Hepatocyte (in vitro differentiated cells): ENCODE data around the gene DNAH7. TPM values are rescaled to one million over a fixed set of nuclear protein-coding genes. Genes with fewer than 3 reads are reported as not detected.
"Not testable (repeated sequence)": the region's sequence is repeated elsewhere in the genome, so short reads cannot be mapped to it uniquely, and the experiment has no call there.

ENCODE experiments used
- DNase-seq: peaks from one replicate; pipeline ENCODE4 v3.0.0-alpha.2; 2016; ENCODE audit warnings: low spot score
- H2AFZ ChIP-seq: fragments of 200-600 bp; sonication (generic); 2 replicates; pipeline ENCODE4 v1.6.0; 2016; ENCODE audit warnings: antibody characterized with exemption, mild to moderate bottlenecking
- H3K27ac ChIP-seq: fragments of 200-600 bp; sonication (generic); 2 replicates; pipeline ENCODE4 v1.5.1; 2016; ENCODE audit warnings: mild to moderate bottlenecking
- H3K27me3 ChIP-seq: fragments of 200-600 bp; sonication (generic); 2 replicates; pipeline ENCODE4 v1.6.1; 2016
- H3K36me3 ChIP-seq: fragments of 200-600 bp; sonication (generic); replicated peaks from 2 replicates; pipeline ENCODE4 v1.5.1; 2016; ENCODE audit warnings: low read depth; ENCODE audit not compliant: insufficient read depth
- H3K4me1 ChIP-seq: fragments of 200-600 bp; sonication (generic); 2 replicates; pipeline ENCODE4 v1.5.1; 2016; ENCODE audit warnings: mild to moderate bottlenecking, moderate library complexity; ENCODE audit not compliant: insufficient read depth
- H3K4me2 ChIP-seq: fragments of 200-600 bp; sonication (generic); 2 replicates; pipeline ENCODE4 v1.6.0; 2016
- H3K4me3 ChIP-seq: fragments of 200-600 bp; sonication (generic); 2 replicates; pipeline ENCODE4 v1.5.1; 2016; ENCODE audit warnings: mild to moderate bottlenecking
- H3K79me2 ChIP-seq: fragments of 200-600 bp; sonication (generic); 2 replicates; pipeline ENCODE4 v1.6.0; 2017; ENCODE audit warnings: mild to moderate bottlenecking
- H3K9me2 ChIP-seq: fragments of 200-600 bp; sonication (generic); replicated peaks from 2 replicates; pipeline ENCODE4 v1.6.0; 2017; ENCODE audit warnings: mild to moderate bottlenecking; ENCODE audit not compliant: insufficient read depth
- H3K9me3 ChIP-seq: fragments of 200-600 bp; sonication (generic); 2 replicates; pipeline ENCODE4 v1.5.1; 2016; ENCODE audit warnings: low read depth, mild to moderate bottlenecking
- H4K20me1 ChIP-seq: fragments of 200-600 bp; sonication (generic); 2 replicates; pipeline ENCODE4 v1.6.0; 2016; ENCODE audit warnings: mild to moderate bottlenecking; ENCODE audit not compliant: insufficient read depth, poor library complexity, severe bottlenecking
- CTCF ChIP-seq: fragments of 200-600 bp; sonication (generic); IDR thresholded peaks from 2 replicates; pipeline ENCODE4 v1.5.1; 2016; ENCODE audit warnings: antibody characterized with exemption, mild to moderate bottlenecking; ENCODE audit not compliant: poor library complexity
- EZH2 ChIP-seq: fragments of 200-600 bp; sonication (generic); IDR thresholded peaks from 2 replicates; pipeline ENCODE4 v1.6.1; 2016; ENCODE audit warnings: antibody characterized with exemption, mild to moderate bottlenecking, borderline replicate concordance
- EZH2phosphoT487 ChIP-seq: fragments of 200-600 bp; sonication (generic); IDR thresholded peaks from one replicate; pipeline ENCODE4 v1.6.1; 2018; ENCODE audit warnings: antibody characterized with exemption, mild to moderate bottlenecking, low read depth, moderate library complexity; ENCODE audit not compliant: unreplicated experiment, severe bottlenecking
- WGBS: methylation state at CpG from one replicate; pipeline ENCODE4 v1.1.6; 2016; ENCODE audit warnings: low lambda C conversion rate; ENCODE audit errors: missing lambda C conversion rate; 5-methylcytosine and 5-hydroxymethylcytosine counted together
- polyA plus RNA-seq: library from polyadenylated mRNA; unstranded; fragments of >200 nt; fragmentation: Nextera tagmentation; extraction: Ambion mirVana; gene quantifications from 2 replicates; pipeline ENCODE4 v1.2.1, GENCODE V29; 2016
- total RNA-seq: library from RNA; depleted of rRNA; stranded (reverse); fragments of >200 nt; gene quantifications from 2 replicates; pipeline ENCODE4 v1.2.3, GENCODE V29; 2014

The DNAH7 gene
- total and polyA plus RNA-seq, 2 experiments from 2014 or later: 0.29 to 1.2 TPM

GRCh38 chr2:195929531-195929930 lies 139.1 kb downstream of the DNAH7 start:
- H4K20me1 ChIP-seq: no peaks in the 10 kb centered on the region
- no peaks in the 10 kb centered on the region for H3K36me3 ChIP-seq
- H2AFZ ChIP-seq: no peak overlapping the region
- no peak overlapping the region for H3K4me3 ChIP-seq
- DNase-seq: no peak
- H3K4me1 ChIP-seq: no peaks in the 10 kb centered on the region
- H3K27ac ChIP-seq: no peak overlapping the region
- 89% methylated on average over 1 of the region's 1 CpG for WGBS
- H3K4me2 ChIP-seq: no peak overlapping the region
- no peaks in the 10 kb centered on the region for H3K27me3 ChIP-seq
- TF ChIP-seq CTCF (no peak), EZH2 (no peak), EZH2phosphoT487 (no peak)
- no peaks in the 10 kb centered on the region for H3K9me3 ChIP-seq
- no peaks in the 10 kb centered on the region for H3K79me2 ChIP-seq
- H3K9me2 ChIP-seq: no peaks in the 10 kb centered on the region

DNA sequence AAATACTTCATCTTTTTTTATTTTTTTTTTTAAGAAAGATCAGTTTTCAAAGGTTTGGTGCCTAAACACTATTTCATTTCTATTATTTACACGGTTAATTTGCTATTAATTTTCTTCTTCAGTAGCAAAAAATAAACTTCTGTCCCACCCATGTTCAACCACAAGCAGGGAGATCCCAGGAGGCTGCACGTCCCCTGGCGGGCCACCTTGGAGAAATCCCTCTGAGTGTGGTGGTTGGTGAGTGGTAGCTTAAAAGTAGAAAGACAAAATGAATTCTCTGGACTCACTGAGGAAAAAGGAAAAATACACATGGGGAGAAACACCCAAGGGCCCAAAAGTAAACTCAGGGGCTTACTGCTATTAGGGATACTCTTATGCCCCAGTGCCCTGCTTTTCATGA lies 143.5 kb downstream of the DNAH7 start:
- Histone ChIP-seq H3K9me2 (no peaks in the 10 kb centered on the region), H2AFZ (no peak overlapping the region), H3K4me2 (no peak overlapping the region), H3K9me3 (no peaks in the 10 kb centered on the region), H3K27ac (no peak overlapping the region), H3K4me3 (no peak overlapping the region), H4K20me1 (no peaks in the 10 kb centered on the region), H3K27me3 (no peaks in the 10 kb centered on the region), H3K4me1 (no peaks in the 10 kb centered on the region), H3K36me3 (no peaks in the 10 kb centered on the region), H3K79me2 (no peaks in the 10 kb centered on the region)
- DNase-seq: no peak
- TF ChIP-seq EZH2 (no peak), CTCF (no peak), EZH2phosphoT487 (no peak)
- 85% methylated on average over 3 of the region's 3 CpGs for WGBS

GRCh38 chr2:195923889-195924288 lies 144.7 kb downstream of the DNAH7 start:
- WGBS: 90% methylated on average over 1 of the region's 1 CpG
- Histone ChIP-seq H3K36me3 (no peaks in the 10 kb centered on the region), H3K4me3 (no peak overlapping the region), H3K79me2 (no peaks in the 10 kb centered on the region), H2AFZ (no peak overlapping the region), H3K9me3 (no peaks in the 10 kb centered on the region), H3K4me2 (no peak overlapping the region), H4K20me1 (no peaks in the 10 kb centered on the region), H3K27me3 (no peaks in the 10 kb centered on the region), H3K4me1 (no peaks in the 10 kb centered on the region), H3K27ac (no peak overlapping the region), H3K9me2 (no peaks in the 10 kb centered on the region)
- no peak for TF ChIP-seq EZH2
- TF ChIP-seq CTCF: no peak
- no peak for TF ChIP-seq EZH2phosphoT487
- no peak for DNase-seq

- H3K4me3 ChIP-seq, H3K79me2 ChIP-seq, H3K27me3 ChIP-seq, H4K20me1 ChIP-seq, H3K9me2 ChIP-seq, H3K36me3 ChIP-seq, H3K4me2 ChIP-seq, H3K27ac ChIP-seq, DNase-seq, H3K9me3 ChIP-seq, H2AFZ ChIP-seq, H3K4me1 ChIP-seq: not testable (repeated sequence)
- 95% methylated on average over 4 of the region's 4 CpGs for WGBS
Observed at GRCh38 chr2:195917021-195917600, 151.5 kb downstream of the DNAH7 start.
